ENCODE measurements around the gene KMT5C. TPM values are rescaled to one million over a fixed set of nuclear protein-coding genes. Genes with fewer than 3 reads are reported as not detected.

KMT5C gene
- total RNA-seq, 1 experiment from 2014 or later: 54.5 TPM

- Histone ChIP-seq H4K20me1 (ENCODE audit: control insufficient read depth, insufficient read depth, insufficient read length) (no peaks in the 10 kb centered on the region), H2BK5ac (ENCODE audit: insufficient read length, low read length) (no peak overlapping the region), H3K9me3 (ENCODE audit: control insufficient read depth, low read depth, low read length) (no peaks in the 10 kb centered on the region), H3K4me2 (ENCODE audit: insufficient read depth, insufficient read length, low read length) (no peak overlapping the region), H4K5ac (ENCODE audit: insufficient read length, low read depth, low read length) (no peak overlapping the region), H2BK15ac (ENCODE audit: low read depth, low read length) (no peak overlapping the region), H2BK12ac (ENCODE audit: insufficient read length, low read depth, low read length) (no peak overlapping the region), H2BK120ac (ENCODE audit: low read depth, low read length, poor library complexity, severe bottlenecking) (no peak overlapping the region), H3K18ac (ENCODE audit: insufficient read length, low read depth, low read length) (no peak overlapping the region), H3K4me1 (ENCODE audit: insufficient read depth, low read length) (peaks cover 3% of the 10 kb centered on the region; the same call in 1 of the 2 replicates), H3K79me2 (ENCODE audit: insufficient read depth, low read length) (no peaks in the 10 kb centered on the region), H2AFZ (ENCODE audit: low read length) (no peak overlapping the region), H3K23me2 (ENCODE audit: insufficient read length, low read depth, low read length, poor library complexity, severe bottlenecking) (no peaks in the 10 kb centered on the region), H3K79me1 (ENCODE audit: insufficient read depth, low read depth, low read length, poor library complexity, severe bottlenecking) (no peaks in the 10 kb centered on the region), H4K8ac (replicated peaks; ENCODE audit: insufficient read length, low read depth, low read length) (no peak overlapping the region), H3K27me3 (ENCODE audit: insufficient read depth, low read length) (no peaks in the 10 kb centered on the region), H3T11ph (ENCODE audit: low read length) (no peak overlapping the region), H3K9ac (ENCODE audit: extremely low read depth, insufficient read length, low read length) (no peak overlapping the region), H3K56ac (ENCODE audit: insufficient read length, low read depth, low read length) (no peak overlapping the region), H3K23ac (ENCODE audit: insufficient read length, low read depth, low read length) (no peak overlapping the region), H3K4ac (ENCODE audit: low read depth, low read length) (no peak overlapping the region), H3K27ac (ENCODE audit: insufficient read length, low read depth, low read length) (no peak overlapping the region), H3K14ac (ENCODE audit: insufficient read depth, low read length) (no peak overlapping the region), H2BK20ac (ENCODE audit: low read depth, low read length, poor library complexity, severe bottlenecking) (no peak overlapping the region), H2AK5ac (ENCODE audit: insufficient read length, low read length) (no peak overlapping the region), H4K91ac (ENCODE audit: insufficient read length, low read depth, low read length) (no peak overlapping the region)
- no CpG with 5 or more reads among the region's 3 CpGs for WGBS (ENCODE audit: extremely low coverage, insufficient read length, low lambda C conversion rate)
- no peak for DNase-seq
- Mint-ChIP-seq H3K9me3 (no peaks in the 10 kb centered on the region), H3K27me3 (ENCODE audit: low read depth) (no peaks in the 10 kb centered on the region), H3K4me3 (no peak overlapping the region), H3K27ac (peak overlapping the region in 2 of 3 experiments; percentile 44 to 61; a peak in 2 of 7 replicates), H3K36me3 (ENCODE audit: insufficient read depth in 1 of 3, low read depth in 3 of 3) (peaks cover 46 to 68% (median 67%) of the 10 kb centered on the region in 3 experiments; a peak in 6 of 7 replicates), H3K4me1 (peaks cover 5 to 13% of the 10 kb centered on the region in 2 experiments)
- TF ChIP-seq CTCF (conservative IDR thresholded peaks at IDR 0.05): no peak
Observed at GRCh38 chr19:55306712-55307111, 33.0 kb upstream of the KMT5C start.
